ENCODE results near the gene CDC42BPB.

GRCh38 chr14:103090481-103091020 lies 33.2 kb upstream of the CDC42BPB start:
- TF ChIP-seq, protein P1, sequence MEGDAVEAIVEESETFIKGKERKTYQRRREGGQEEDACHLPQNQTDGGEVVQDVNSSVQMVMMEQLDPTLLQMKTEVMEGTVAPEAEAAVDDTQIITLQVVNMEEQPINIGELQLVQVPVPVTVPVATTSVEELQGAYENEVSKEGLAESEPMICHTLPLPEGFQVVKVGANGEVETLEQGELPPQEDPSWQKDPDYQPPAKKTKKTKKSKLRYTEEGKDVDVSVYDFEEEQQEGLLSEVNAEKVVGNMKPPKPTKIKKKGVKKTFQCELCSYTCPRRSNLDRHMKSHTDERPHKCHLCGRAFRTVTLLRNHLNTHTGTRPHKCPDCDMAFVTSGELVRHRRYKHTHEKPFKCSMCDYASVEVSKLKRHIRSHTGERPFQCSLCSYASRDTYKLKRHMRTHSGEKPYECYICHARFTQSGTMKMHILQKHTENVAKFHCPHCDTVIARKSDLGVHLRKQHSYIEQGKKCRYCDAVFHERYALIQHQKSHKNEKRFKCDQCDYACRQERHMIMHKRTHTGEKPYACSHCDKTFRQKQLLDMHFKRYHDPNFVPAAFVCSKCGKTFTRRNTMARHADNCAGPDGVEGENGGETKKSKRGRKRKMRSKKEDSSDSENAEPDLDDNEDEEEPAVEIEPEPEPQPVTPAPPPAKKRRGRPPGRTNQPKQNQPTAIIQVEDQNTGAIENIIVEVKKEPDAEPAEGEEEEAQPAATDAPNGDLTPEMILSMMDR (IDR thresholded peaks at IDR 0.05; ENCODE audit: low read length) = no peak
- no peak for TF ChIP-seq EZH2 (optimal IDR thresholded peaks at IDR 0.05; ENCODE audit: low read depth, low read length)
